Heart left ventricle (tissue), 16 donors: ENCODE measurements around the gene DSCAM. TPM values are rescaled to one million over a fixed set of nuclear protein-coding genes. Genes with fewer than 3 reads are reported as not detected.

Source experiments
- ATAC-seq, 4 donors: fragments of 200-7000 bp; cut with Tn5 transposase; one replicate each; pipeline ENCODE4 v1.9.1; 2020 to 2022; ENCODE audit warnings: moderate library complexity in 4 of 4, mild to moderate bottlenecking in 3 of 4, moderate number of reproducible peaks in 1 of 4
- DNase-seq, 5 donors: peaks; one replicate each; pipeline ENCODE4 v3.0.0-alpha.2; 2020
- H3K27ac ChIP-seq, 12 donors: fragments of 200-600 bp; sonication (generic) in 4 of 12; one replicate each; pipeline versions ENCODE4 v1.5.0 to v1.8.0; 2016 to 2022; ENCODE audit warnings: mild to moderate bottlenecking in 2 of 12
- H3K27me3 ChIP-seq, 9 donors: fragments of 200-600 bp; sonication (generic) in 2 of 9; one replicate each; pipeline versions ENCODE4 v1.5.1 to v1.8.0; 2016 to 2022; ENCODE audit warnings: mild to moderate bottlenecking in 3 of 9
- H3K36me3 ChIP-seq, 9 donors: fragments of 200-600 bp; sonication (generic) in 2 of 9; one replicate each; pipeline versions ENCODE4 v1.5.0 to v1.8.0; 2018 to 2022; ENCODE audit warnings: mild to moderate bottlenecking in 2 of 9
- H3K4me1 ChIP-seq, 12 donors: fragments of 200-600 bp; sonication (generic) in 4 of 12; one replicate each; pipeline versions ENCODE4 v1.5.0 to v1.8.0; 2016 to 2022; ENCODE audit warnings: mild to moderate bottlenecking in 3 of 12
- H3K4me3 ChIP-seq, 12 donors: fragments of 200-600 bp; sonication (generic) in 4 of 12; one replicate each; pipeline versions ENCODE4 v1.5.0 to v1.8.0; 2017 to 2022; ENCODE audit warnings: mild to moderate bottlenecking in 9 of 12, moderate library complexity in 4 of 12
- H3K9me3 ChIP-seq, 12 donors: fragments of 200-600 bp; sonication (generic) in 4 of 12; one replicate each; pipeline versions ENCODE4 v1.5.0 to v1.8.0; 2016 to 2022; ENCODE audit warnings: mild to moderate bottlenecking in 1 of 12
- CTCF ChIP-seq, 12 donors: fragments of 200-600 bp; sonication (generic) in 4 of 12; IDR thresholded peaks; one replicate each; pipeline versions ENCODE4 v1.5.0 to v1.8.0; 2018 to 2022; ENCODE audit warnings: antibody characterized with exemption in 12 of 12, mild to moderate bottlenecking in 5 of 12
- POLR2A ChIP-seq, 2 donors: fragments of 450-650 bp; IDR thresholded peaks; one replicate each; pipeline ENCODE4 v1.6.1; 2017; ENCODE audit warnings: antibody characterized with exemption in 2 of 2, mild to moderate bottlenecking in 2 of 2, moderate library complexity in 2 of 2
- WGBS, 4 donors: extraction: QIAGEN DNeasy Blood & Tissue Kit in 2 of 4; methylation state at CpG; one replicate each; pipeline versions ENCODE4 v1.1.5 to v1.1.7; 2013 to 2018; 5-methylcytosine and 5-hydroxymethylcytosine counted together
- intact Hi-C, 10 donors: fragments of 100-400 bp; cut with DNase I; formaldehyde crosslinking; loops; one replicate each; pipeline versions ENCODE4 v1.11.1 to v1.14.2; 2022
- polyA plus RNA-seq, 2 donors: library from polyadenylated mRNA; stranded (reverse); fragments of 200-250 nt; gene quantifications; one replicate each; pipeline ENCODE4 v1.2.3, GENCODE V29; 2013
- total RNA-seq, 9 donors: library from RNA; depleted of rRNA in 2 of 9; stranded (reverse); fragments of >200 nt in 2 of 9; fragmentation: NEBNext Ultra II Directional in 3 of 9; extraction: Animal tissue kit (Norgen Biotek cat#: 25700) in 3 of 9; gene quantifications; one replicate each; pipeline versions ENCODE4 v1.1.0 to v1.2.4, GENCODE V29; 2016 to 2023
- donor health status: ischemic (EF 13 %, LVEDD 7.1; RV severe dilation, severe dysfunction).
- donor health status: healthy with polysubstance abuse.
- donor health status: DM: no; HTN: yes; CAD: no.
- donor health status: DM: no; HTN: no; CAD: no.
- donor health status: ischemic (EF 25% LVEDD 6.9; RV normal size, moderate dysfunction).
- donor health status: ischemic (EF 25% LVEDD 5.7; RV mildly dilated, moderate dysfunction).
- donor health status: healthy.
- donor health status: DM: yes; HTN: yes; CAD: no.
- donor health status: ischemic (EF 35%, LVEDD 5.7; RV mildly dilated, moderate dysfunction).
- donor health status: nonischemic (EF 11% LVEDD 7.7; RV severe dilation, severe dysfunction).
- donor health status: DM: yes; HTN: yes; CAD: no.
- donor health status: PGD.
- donor health status: ischemic (EF 29% LVEDD 5.4; RV normal size, mild dysfunction).
- donor health status: nonischemic (EF 23%, LVEDD 6.1; RV moderate dilation, normal function).

DSCAM gene
- total and polyA plus RNA-seq, 11 donors, result 0.03 TPM; not detected in 10

GRCh38 chr21:40284409-40284808 lies 562.5 kb downstream of the DSCAM start:
- intact Hi-C loops, result no loop called here
- DNase-seq (no peak), ATAC-seq (no peak)
- Histone ChIP-seq H3K27ac (no peak overlapping the region), H3K4me3 (no peak overlapping the region), H3K9me3 (no peaks in the 10 kb centered on the region), H3K4me1 (no peaks in the 10 kb centered on the region), H3K36me3 (no peaks in the 10 kb centered on the region), H3K27me3 (peaks cover 0 to 6% (median 0%) of the 10 kb centered on the region in 9 donors)
- WGBS, 4 donors, result 90 to 97% (median 94%) methylated on average over 4 of the region's 4 CpGs
- no peak for TF ChIP-seq CTCF (IDR thresholded peaks at IDR 0.05)

- no peak overlapping the region for H3K4me3 ChIP-seq
- H3K36me3 ChIP-seq, result no peaks in the 10 kb centered on the region
- intact Hi-C loops, result no loop called here
- ATAC-seq (no peak), DNase-seq (no peak)
- H3K9me3 ChIP-seq, result peaks cover 0 to 6% (median 0%) of the 10 kb centered on the region in 12 donors
- no peaks in the 10 kb centered on the region for H3K4me1 ChIP-seq
- no peak overlapping the region for H3K27ac ChIP-seq
- TF ChIP-seq CTCF (IDR thresholded peaks at IDR 0.05) (no peak), POLR2A (IDR thresholded peaks at IDR 0.05) (no peak)
- H3K27me3 ChIP-seq, result peaks cover 0 to 6% (median 0%) of the 10 kb centered on the region in 9 donors
- 72 to 78% (median 75%) methylated on average over 3 of the region's 3 CpGs for WGBS, 4 donors
These were observed 563.8 kb downstream of the DSCAM start for GRCh38 chr21:40282912-40283886.

- H3K4me1 ChIP-seq, result no peaks in the 10 kb centered on the region
- H3K4me3 ChIP-seq, result no peak overlapping the region
- no peak for DNase-seq
- ATAC-seq, result no peak
- H3K27ac ChIP-seq, result no peak overlapping the region
- intact Hi-C loops, result no loop called here
- 82 to 95% (median 89%) methylated on average over 1 of the region's 1 CpG for WGBS, 4 donors
- no peaks in the 10 kb centered on the region for H3K27me3 ChIP-seq
- H3K9me3 ChIP-seq, result peaks cover 0 to 6% (median 0%) of the 10 kb centered on the region in 12 donors
- H3K36me3 ChIP-seq, result no peaks in the 10 kb centered on the region
- TF ChIP-seq POLR2A (IDR thresholded peaks at IDR 0.05) (no peak), CTCF (IDR thresholded peaks at IDR 0.05) (no peak)
These were observed 568.6 kb downstream of the DSCAM start for GRCh38 chr21:40278345-40278744.

- no peaks in the 10 kb centered on the region for H3K36me3 ChIP-seq
- no peaks in the 10 kb centered on the region for H3K27me3 ChIP-seq
- TF ChIP-seq CTCF (IDR thresholded peaks at IDR 0.05) (no peak), POLR2A (IDR thresholded peaks at IDR 0.05) (no peak)
These were observed 571.0 kb downstream of the DSCAM start for GRCh38 chr21:40276001-40276400.

More at GRCh38 chr21:40276001-40276400, 571.0 kb downstream of the DSCAM start:
- Histone ChIP-seq H3K4me3 (no peak overlapping the region), H3K4me1 (peaks cover 0 to 3% (median 0%) of the 10 kb centered on the region in 12 donors), H3K9me3 (peaks cover 0 to 6% (median 0%) of the 10 kb centered on the region in 12 donors), H3K27ac (no peak overlapping the region)
- DNase-seq, result no peak
- 83 to 89% (median 88%) methylated on average over 12 of the region's 12 CpGs for WGBS, 4 donors
- intact Hi-C loops, result no loop called here
- no peak for ATAC-seq
